A549 (cell line): ENCODE results near the gene RAD51AP2.

Experiments used
- CEBPB ChIP-seq, 2 experiments: fragments of >200 bp in 1 of 2; sonication (Bioruptor Twin) in 1 of 2; formaldehyde crosslinking in 1 of 2; IDR thresholded peaks; 2 replicates each; pipeline ENCODE4 v1.6.1; 2012 to 2016
- CHD2 ChIP-seq: fragments of 150-350 bp; IDR thresholded peaks from 2 replicates; pipeline ENCODE4 v1.6.1; 2014; ENCODE audit warnings: low read length; ENCODE audit not compliant: partially characterized antibody
- CTCF ChIP-seq: fragments of >200 bp; sonication (Bioruptor Twin); formaldehyde crosslinking; IDR thresholded peaks from 3 replicates; pipeline ENCODE4 v1.5.1; 2016
- EP300 ChIP-seq, 2 experiments: fragments of >200 bp; sonication (Bioruptor Twin); formaldehyde crosslinking; IDR thresholded peaks; 2 replicates in 1 of 2; 3 replicates in 1 of 2; pipeline ENCODE4 v1.6.1; 2016 to 2017
- MAZ ChIP-seq: fragments of 150-350 bp; IDR thresholded peaks from 2 replicates; pipeline ENCODE4 v1.6.1; 2014; ENCODE audit warnings: antibody characterized with exemption, low read depth, low read length, borderline replicate concordance
- NPAS2 ChIP-seq: fragments of 250-450 bp; sonication (Bioruptor Pico); IDR thresholded peaks from 2 replicates; pipeline ENCODE4 v1.8.0; 2022; ENCODE audit warnings: mild to moderate bottlenecking, moderate library complexity, borderline replicate concordance
- POLR2A ChIP-seq: IDR thresholded peaks from 2 replicates; pipeline ENCODE4 v1.6.1; 2012; ENCODE audit warnings: mild to moderate bottlenecking, low read length
- POLR2AphosphoS2 ChIP-seq: conservative IDR thresholded peaks from 2 replicates; pipeline ENCODE4 v1.6.1; 2012; ENCODE audit warnings: low read length, improper control_type of control experiment, inconsistent platforms
- RFX5 ChIP-seq: fragments of 450-650 bp; IDR thresholded peaks from 2 replicates; pipeline ENCODE4 v1.7.1; 2014; ENCODE audit warnings: antibody characterized with exemption, mild to moderate bottlenecking, moderate library complexity
- SREBF2 ChIP-seq: fragments of 450-650 bp; IDR thresholded peaks from 2 replicates; pipeline ENCODE4 v1.6.1; 2014; ENCODE audit warnings: mild to moderate bottlenecking, moderate library complexity
- ZC3H11A ChIP-seq: fragments of 450-650 bp; IDR thresholded peaks from 2 replicates; pipeline ENCODE4 v1.6.1; 2014; ENCODE audit warnings: antibody characterized with exemption, mild to moderate bottlenecking

- TF ChIP-seq MAZ (no peak), POLR2A (no peak), CTCF (no peak), ZC3H11A (no peak), NPAS2 (CRISPR knock-in tag) (no peak), RFX5 (no peak), CHD2 (no peak), EP300 (IDR thresholded peaks at IDR 0.05) (no peak), SREBF2 (no peak), CEBPB (IDR thresholded peaks at IDR 0.05) (no peak), POLR2AphosphoS2 (no peak)
These were observed 34.7 kb downstream of the RAD51AP2 start for GRCh38 chr2:17483496-17483895.
